MM.1S (cell line): ENCODE measurements around the gene C1QL4.

Experiments
- DNase-seq: peaks from one replicate; pipeline ENCODE4 v3.0.0-alpha.2; 2015
- H2AFZ ChIP-seq: fragments of 300-600 bp; sonication (generic); 2 replicates; pipeline ENCODE4 v1.6.0; 2016; ENCODE audit warnings: antibody characterized with exemption, low read length
- H3F3A ChIP-seq: fragments of 300-600 bp; sonication (generic); 2 replicates; pipeline ENCODE4 v1.6.1; 2016; ENCODE audit warnings: mild to moderate bottlenecking, antibody characterized with exemption, low read length, moderate library complexity, mixed read lengths; ENCODE audit not compliant: insufficient read depth
- H3K27ac ChIP-seq: fragments of 300-600 bp; sonication (generic); 2 replicates; pipeline ENCODE4 v1.5.1; 2016; ENCODE audit warnings: mild to moderate bottlenecking, low read length
- H3K27me3 ChIP-seq: fragments of 300-600 bp; sonication (generic); replicated peaks from 2 replicates; pipeline ENCODE4 v1.6.0; 2016; ENCODE audit warnings: low read length; ENCODE audit not compliant: insufficient read depth
- H3K36me3 ChIP-seq: fragments of 300-600 bp; sonication (generic); replicated peaks from 2 replicates; pipeline ENCODE4 v1.6.1; 2016; ENCODE audit warnings: mild to moderate bottlenecking, low read length, mixed read lengths; ENCODE audit not compliant: insufficient read depth
- H3K4me1 ChIP-seq: fragments of 300-600 bp; sonication (generic); 2 replicates; pipeline ENCODE4 v1.6.1; 2016; ENCODE audit warnings: low read length, mixed read lengths
- H3K4me2 ChIP-seq: fragments of 300-600 bp; sonication (generic); 2 replicates; pipeline ENCODE4 v1.6.0; 2016; ENCODE audit warnings: low read depth, low read length
- H3K4me3 ChIP-seq: fragments of 300-600 bp; sonication (generic); 2 replicates; pipeline ENCODE4 v1.5.1; 2016; ENCODE audit warnings: low read length, mixed read lengths
- H3K79me2 ChIP-seq: fragments of 300-600 bp; sonication (generic); 2 replicates; pipeline ENCODE4 v1.6.1; 2016; ENCODE audit warnings: mixed run types, low read length, mixed read lengths
- H3K9ac ChIP-seq: fragments of 300-600 bp; sonication (generic); 2 replicates; pipeline ENCODE4 v1.6.1; 2016; ENCODE audit warnings: low read length, mixed read lengths
- H3K9me2 ChIP-seq: fragments of 300-600 bp; sonication (generic); replicated peaks from 2 replicates; pipeline ENCODE4 v1.6.1; 2016; ENCODE audit warnings: mild to moderate bottlenecking, low read length, mixed read lengths; ENCODE audit not compliant: insufficient read depth
- H3K9me3 ChIP-seq: fragments of 300-600 bp; sonication (generic); replicated peaks from 2 replicates; pipeline ENCODE4 v1.6.1; 2016; ENCODE audit warnings: mild to moderate bottlenecking, low read length, mixed read lengths; ENCODE audit not compliant: insufficient read depth
- H4K20me1 ChIP-seq: fragments of 300-600 bp; sonication (generic); 2 replicates; pipeline ENCODE4 v1.6.1; 2016; ENCODE audit warnings: mild to moderate bottlenecking, low read length, moderate library complexity, mixed read lengths; ENCODE audit not compliant: insufficient read depth
- CTCF ChIP-seq: fragments of 300-600 bp; sonication (generic); IDR thresholded peaks from 2 replicates; pipeline ENCODE4 v1.5.1; 2016; ENCODE audit warnings: antibody characterized with exemption, low read length, mixed read lengths
- EZH2 ChIP-seq: fragments of 300-600 bp; sonication (generic); optimal IDR thresholded peaks from 2 replicates; pipeline ENCODE3; 2017; ENCODE audit warnings: low read depth, mild to moderate bottlenecking, antibody characterized with exemption, low read length, mixed read lengths
- EZH2phosphoT487 ChIP-seq: fragments of 300-600 bp; sonication (generic); IDR thresholded peaks from 2 replicates; pipeline ENCODE4 v1.6.1; 2018; ENCODE audit warnings: antibody characterized with exemption, low read length

C1QL4 gene

GRCh38 chr12:49297695-49298060 is 39.3 kb downstream of the C1QL4 start:
- H3K9me2 ChIP-seq: no peaks in the 10 kb centered on the region
- no peaks in the 10 kb centered on the region for H3K9me3 ChIP-seq
- no peak overlapping the region for H3K4me3 ChIP-seq
- TF ChIP-seq CTCF: no peak
- TF ChIP-seq EZH2phosphoT487: no peak
- TF ChIP-seq EZH2: no peak
- H3K9ac ChIP-seq: no peak overlapping the region
- H3K36me3 ChIP-seq: no peaks in the 10 kb centered on the region
- no peak overlapping the region for H3K27ac ChIP-seq
- no peaks in the 10 kb centered on the region for H4K20me1 ChIP-seq
- H3K4me2 ChIP-seq: peak overlapping the region; percentile 93; the same call in 1 of the 2 replicates
- no peak for DNase-seq
- H3K27me3 ChIP-seq: peaks cover 59% of the 10 kb centered on the region
- H3K79me2 ChIP-seq: no peaks in the 10 kb centered on the region
- no peak overlapping the region for H2AFZ ChIP-seq
- no peaks in the 10 kb centered on the region for H3F3A ChIP-seq
- H3K4me1 ChIP-seq: peaks cover 7% of the 10 kb centered on the region; the same call in 1 of the 2 replicates

DNA sequence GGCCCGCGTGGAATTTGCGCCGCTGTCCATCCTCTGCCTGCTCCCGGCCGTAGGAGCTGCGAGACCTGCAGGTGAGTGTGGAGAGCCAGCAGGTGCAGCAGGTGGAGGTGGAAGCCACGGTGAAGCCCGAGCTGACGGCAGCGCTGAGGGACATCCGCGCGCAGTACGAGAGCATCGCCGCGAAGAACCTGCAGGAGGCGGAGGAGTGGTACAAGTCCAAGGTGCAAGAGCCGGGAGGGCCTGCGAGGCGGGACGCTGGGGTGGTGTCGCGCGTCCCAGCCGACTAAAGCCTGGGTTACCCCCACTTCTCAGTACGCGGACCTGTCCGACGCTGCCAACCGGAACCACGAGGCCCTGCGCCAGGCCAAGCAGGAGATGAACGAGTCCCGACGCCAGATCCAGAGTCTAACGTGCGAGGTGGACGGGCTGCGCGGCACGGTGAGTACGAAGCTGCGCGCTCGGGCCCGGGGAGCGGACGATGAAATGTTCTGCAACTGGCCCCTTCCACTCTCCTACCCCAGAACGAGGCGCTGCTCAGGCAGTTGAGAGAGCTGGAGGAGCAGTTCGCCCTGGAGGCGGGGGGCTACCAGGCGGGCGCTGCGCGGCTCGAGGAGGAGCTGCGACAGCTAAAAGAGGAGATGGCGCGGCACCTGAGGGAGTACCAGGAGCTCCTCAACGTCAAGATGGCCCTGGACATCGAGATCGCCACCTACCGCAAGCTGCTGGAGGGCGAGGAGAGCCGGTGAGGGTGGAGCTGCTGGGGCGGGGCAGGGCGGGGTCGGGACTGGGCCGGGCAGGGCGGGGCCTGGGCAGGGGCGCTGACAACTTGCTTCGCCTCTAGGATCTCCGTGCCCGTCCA is 39.9 kb downstream of the C1QL4 start:
- peak; percentile 39 for DNase-seq
- Histone ChIP-seq H3K4me1 (peaks cover 7% of the 10 kb centered on the region; the same call in 1 of the 2 replicates), H3K36me3 (no peaks in the 10 kb centered on the region), H3K27me3 (peaks cover 63% of the 10 kb centered on the region), H3K79me2 (no peaks in the 10 kb centered on the region), H3K9me3 (no peaks in the 10 kb centered on the region), H2AFZ (peak overlapping the region; percentile 59), H3K4me2 (peak overlapping the region; percentile 93), H3K9me2 (no peaks in the 10 kb centered on the region), H3F3A (no peaks in the 10 kb centered on the region), H3K4me3 (peak overlapping the region; percentile 52), H3K27ac (no peak overlapping the region), H4K20me1 (no peaks in the 10 kb centered on the region), H3K9ac (no peak overlapping the region)
- TF ChIP-seq CTCF: no peak; the same call in none of the 2 replicates
- TF ChIP-seq EZH2phosphoT487: no peak
- TF ChIP-seq EZH2: peak; percentile 57

DNA sequence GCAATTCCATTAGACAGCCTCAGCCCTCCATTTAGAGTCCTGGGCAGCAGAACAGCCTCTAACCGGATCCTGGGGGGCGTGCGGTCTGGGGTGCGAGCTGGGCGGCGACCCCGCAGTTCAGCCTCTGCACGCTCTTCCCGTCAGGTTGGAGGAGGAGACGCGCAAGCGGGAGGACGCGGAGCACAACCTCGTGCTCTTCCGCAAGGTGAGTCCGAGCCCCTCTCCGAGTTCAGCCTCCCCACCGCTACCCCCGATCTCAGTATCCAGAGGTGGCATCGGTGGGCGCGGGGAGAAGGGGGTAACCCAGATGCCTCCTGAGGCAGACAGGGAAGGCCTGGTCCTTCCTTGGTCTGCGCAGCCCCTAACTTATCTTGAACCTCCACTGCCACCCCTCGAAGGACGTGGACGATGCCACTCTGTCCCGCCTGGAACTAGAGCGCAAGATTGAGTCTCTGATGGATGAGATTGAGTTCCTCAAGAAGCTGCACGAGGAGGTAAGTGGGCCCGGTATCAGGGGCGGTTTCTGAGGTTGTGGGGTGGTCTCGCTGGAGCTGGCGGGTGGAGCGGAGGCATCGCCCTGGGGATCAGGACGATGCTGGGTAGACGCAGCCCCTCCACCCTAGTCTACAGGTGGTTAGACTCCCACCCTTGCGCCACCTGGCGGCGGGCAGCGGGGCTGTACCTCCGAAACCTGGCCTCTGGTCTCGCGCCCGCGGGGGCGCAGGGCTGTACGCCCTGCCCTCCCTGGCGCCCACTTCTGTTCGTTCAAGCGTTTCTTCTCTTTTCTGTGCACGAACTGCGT is 40.8 kb downstream of the C1QL4 start:
- Histone ChIP-seq H2AFZ (peak overlapping the region; percentile 59), H3K4me2 (peak overlapping the region; percentile 93), H3F3A (no peaks in the 10 kb centered on the region), H3K4me1 (peaks cover 7% of the 10 kb centered on the region; the same call in 1 of the 2 replicates), H3K27ac (no peak overlapping the region), H4K20me1 (no peaks in the 10 kb centered on the region), H3K9ac (no peak overlapping the region), H3K4me3 (peak overlapping the region; percentile 52), H3K79me2 (no peaks in the 10 kb centered on the region), H3K36me3 (no peaks in the 10 kb centered on the region), H3K9me2 (no peaks in the 10 kb centered on the region), H3K27me3 (peaks cover 68% of the 10 kb centered on the region), H3K9me3 (no peaks in the 10 kb centered on the region)
- TF ChIP-seq CTCF (peak; percentile 87), EZH2phosphoT487 (no peak), EZH2 (no peak)
- peak; percentile 42 for DNase-seq
